ENCODE measurements around the gene MLXIP.
"Not testable (repeated sequence)": the region's sequence is repeated elsewhere in the genome, so short reads cannot be mapped to it uniquely, and the experiment has no call there.

The MLXIP gene

GRCh38 chr12:122172262-122172939 lies 93.8 kb downstream of the MLXIP start:
- DNase-seq (ENCODE audit: insufficient read length, low spot score) (no peak), FAIRE-seq (no peak)

GRCh38 chr12:122174155-122174845 lies 95.7 kb downstream of the MLXIP start, which contains the start of gene IL31:
Gene IL31 (minus strand): TSS chr12:122174221. CDS start chr12:122174172, 49 bp downstream.
- no peak for FAIRE-seq
- DNase-seq (ENCODE audit: insufficient read length, low spot score), result no peak

- not testable (repeated sequence) for DNase-seq (ENCODE audit: insufficient read length, low spot score); FAIRE-seq
These were observed 97.9 kb downstream of the MLXIP start for GRCh38 chr12:122176473-122176872.

GRCh38 chr12:122182887-122183587 lies 104.5 kb downstream of the MLXIP start, which contains the start of gene LRRC43:
Gene LRRC43 (plus strand): TSS chr12:122183123. CDS start chr12:122183145, 22 bp downstream.
- DNase-seq (ENCODE audit: insufficient read length, low spot score) (no peak), FAIRE-seq (no peak)

- no peak for DNase-seq (ENCODE audit: insufficient read length, low spot score)
- FAIRE-seq, result no peak
These were observed 105.0 kb downstream of the MLXIP start for GRCh38 chr12:122183588-122183940.

GRCh38 chr12:122184517-122184916 lies 106.0 kb downstream of the MLXIP start:
- DNase-seq (ENCODE audit: insufficient read length, low spot score) (no peak), FAIRE-seq (no peak)

- no peak for DNase-seq (ENCODE audit: insufficient read length, low spot score)
- FAIRE-seq, result no peak
These were observed 106.5 kb downstream of the MLXIP start for GRCh38 chr12:122185079-122185478.

- FAIRE-seq, result no peak
- no peak for DNase-seq (ENCODE audit: insufficient read length, low spot score)
These were observed 107.0 kb downstream of the MLXIP start for GRCh38 chr12:122185494-122186082.

GRCh38 chr12:122187466-122187865 lies 108.9 kb downstream of the MLXIP start:
- DNase-seq (ENCODE audit: insufficient read length, low spot score) (no peak), FAIRE-seq (no peak)

- DNase-seq (ENCODE audit: insufficient read length, low spot score) (no peak), FAIRE-seq (no peak)
These were observed 111.3 kb downstream of the MLXIP start for GRCh38 chr12:122189626-122190475.

GRCh38 chr12:122190842-122191668 lies 112.5 kb downstream of the MLXIP start:
- DNase-seq (ENCODE audit: insufficient read length, low spot score) (peak; percentile 72), FAIRE-seq (peak; percentile 72)

- FAIRE-seq (no peak), DNase-seq (ENCODE audit: insufficient read length, low spot score) (no peak)
These were observed 113.9 kb downstream of the MLXIP start for GRCh38 chr12:122192441-122192840.

- FAIRE-seq, result no peak
These were observed 116.2 kb downstream of the MLXIP start for GRCh38 chr12:122194804-122195203.

GRCh38 chr12:122195405-122195804 lies 116.8 kb downstream of the MLXIP start:
- DNase-seq (ENCODE audit: insufficient read length, low spot score), result no peak
- no peak for FAIRE-seq

More at GRCh38 chr12:122194804-122195203, 116.2 kb downstream of the MLXIP start:
- no peak for DNase-seq (ENCODE audit: insufficient read length, low spot score)

Data from HTR-8/SVneo (cell line).